ENCODE measurements around the gene LMO7.

LMO7 gene

DNA sequence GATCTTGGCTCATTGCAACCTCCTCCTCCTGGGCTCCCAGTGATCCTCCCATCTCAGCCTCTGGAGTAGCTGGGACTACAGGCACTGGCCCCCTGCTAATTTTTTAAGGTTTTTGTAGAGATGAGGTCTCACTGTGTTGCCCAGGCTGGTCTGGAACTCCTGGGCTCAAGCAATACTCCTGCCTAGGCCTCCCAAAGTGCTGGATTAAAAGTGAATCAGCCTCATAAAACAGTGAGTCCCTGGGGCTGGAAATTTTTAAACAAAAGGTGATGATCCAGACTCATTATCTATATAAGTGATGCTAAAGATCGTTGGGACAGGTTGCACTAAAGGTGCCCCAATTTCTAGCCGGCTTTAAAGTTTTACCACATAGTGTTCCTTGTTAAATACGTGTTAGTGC, 112.7 kb downstream of the LMO7 start:
- DNase-seq = no peak

DNA sequence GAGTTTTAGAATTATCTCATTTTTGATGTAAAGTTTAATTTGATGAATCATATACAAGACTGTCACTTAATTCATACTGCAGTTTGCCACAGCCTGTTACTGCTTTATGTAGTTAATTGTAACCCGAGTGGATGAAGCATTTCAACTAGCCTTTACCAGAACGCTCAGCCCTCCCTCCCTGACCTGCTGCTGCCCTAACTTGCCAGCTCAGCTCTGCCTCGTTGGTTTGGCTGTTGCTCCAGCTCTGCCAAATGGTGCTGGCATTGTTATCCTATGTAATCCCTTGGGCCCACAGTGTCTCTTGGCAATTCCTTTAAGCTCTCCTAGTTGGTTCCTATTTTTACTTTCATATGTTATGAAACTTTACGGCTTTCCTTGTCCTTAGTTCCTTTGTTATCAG, 113.3 kb downstream of the LMO7 start:
- DNase-seq = no peak

DNA sequence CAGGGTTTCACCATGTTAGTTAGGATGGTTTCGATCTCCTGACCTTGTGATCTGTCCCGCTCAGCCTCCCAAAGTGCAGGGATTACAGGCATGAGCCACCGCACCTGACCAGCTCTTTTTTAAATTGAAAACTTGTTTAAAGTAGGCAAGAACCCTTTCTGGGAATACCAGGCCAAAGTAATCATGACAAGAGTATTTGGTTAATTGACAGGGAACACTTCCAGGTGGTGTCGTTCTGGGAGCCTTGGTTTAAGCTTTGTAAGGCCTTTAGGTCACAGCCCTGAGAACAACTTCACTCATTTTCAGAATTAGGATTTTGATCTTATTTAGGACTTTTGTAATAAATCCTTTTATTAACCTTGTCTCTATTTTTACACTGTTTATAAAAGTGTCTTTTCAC, 115.2 kb downstream of the LMO7 start:
- no peak for DNase-seq

DNA sequence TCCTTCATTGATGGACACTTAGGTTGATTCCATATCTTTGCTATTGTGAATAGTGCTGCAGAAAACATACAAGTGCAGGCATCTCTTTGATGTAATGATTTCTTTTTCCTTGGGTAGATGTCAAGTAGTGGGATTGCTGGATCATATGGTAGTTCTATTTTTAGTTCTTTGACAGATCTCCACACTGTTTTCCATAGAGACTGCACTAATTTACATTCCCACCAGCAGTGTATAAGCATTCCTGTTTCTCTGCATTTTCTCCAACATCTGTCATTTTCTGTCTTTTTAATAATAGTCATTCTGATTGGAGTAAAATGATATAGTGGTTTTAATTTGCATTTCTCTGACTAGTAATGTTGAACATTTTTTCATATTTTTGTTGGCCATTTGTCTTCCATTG, 116.7 kb downstream of the LMO7 start:
- DNase-seq = no peak

DNA sequence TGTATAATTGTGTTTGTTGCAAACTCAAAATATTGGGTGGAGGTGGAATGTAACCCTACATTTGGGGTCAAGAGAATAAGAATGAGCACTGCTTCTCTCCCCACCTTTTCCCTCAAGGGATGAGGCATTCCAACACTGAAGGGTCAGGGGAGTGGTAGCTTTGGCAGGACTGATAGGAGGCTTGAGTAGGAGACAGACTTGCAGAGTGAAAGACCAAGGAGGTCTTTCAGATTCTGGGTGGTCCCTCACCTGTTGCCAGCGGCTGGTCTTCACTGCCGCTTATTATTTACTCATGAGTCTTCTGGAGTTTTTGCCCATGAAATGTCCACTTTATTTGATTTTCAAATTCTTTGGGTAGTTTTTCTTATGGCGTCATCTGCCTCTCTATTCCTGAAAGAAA, 118.8 kb downstream of the LMO7 start:
- DNase-seq = no peak

DNA sequence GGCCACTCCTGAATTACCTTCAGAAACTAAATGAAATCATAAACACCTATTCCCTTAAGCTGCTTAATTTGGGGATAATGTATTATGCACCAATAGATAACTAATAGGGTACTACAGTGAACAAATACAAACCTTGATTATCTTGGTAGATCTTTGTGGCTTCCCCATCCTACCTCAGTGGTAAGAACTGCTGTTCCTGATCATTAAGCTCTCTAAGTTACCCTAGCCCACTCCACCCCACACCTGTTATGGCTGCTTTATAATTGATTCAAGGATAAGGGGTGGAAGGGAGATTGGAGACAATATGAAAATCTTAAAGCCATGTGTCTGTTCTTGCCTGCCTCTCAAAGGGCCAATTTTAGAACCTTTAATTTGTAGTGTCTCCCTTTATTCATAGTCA, 121.2 kb downstream of the LMO7 start:
- DNase-seq = no peak

DNA sequence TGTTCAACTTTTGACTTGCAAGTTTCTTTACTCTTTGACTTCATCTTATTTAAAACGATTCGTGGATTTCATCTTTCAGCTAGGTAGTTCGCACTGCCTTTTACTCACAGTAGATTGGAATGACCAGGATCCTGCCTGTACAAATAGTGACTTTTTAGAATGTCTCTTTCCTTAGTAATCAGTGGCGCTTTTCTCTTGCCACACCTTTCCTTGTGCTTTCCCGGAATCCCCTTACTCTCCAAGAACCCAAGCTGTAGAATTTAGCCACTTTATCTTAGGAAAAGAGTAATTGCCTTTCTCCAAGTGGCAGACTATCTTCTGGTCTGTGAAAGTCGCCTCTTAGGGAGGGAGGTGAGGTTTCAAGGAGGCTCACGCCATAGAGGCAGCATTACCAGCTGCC, 123.4 kb downstream of the LMO7 start:
- no peak for DNase-seq

DNA sequence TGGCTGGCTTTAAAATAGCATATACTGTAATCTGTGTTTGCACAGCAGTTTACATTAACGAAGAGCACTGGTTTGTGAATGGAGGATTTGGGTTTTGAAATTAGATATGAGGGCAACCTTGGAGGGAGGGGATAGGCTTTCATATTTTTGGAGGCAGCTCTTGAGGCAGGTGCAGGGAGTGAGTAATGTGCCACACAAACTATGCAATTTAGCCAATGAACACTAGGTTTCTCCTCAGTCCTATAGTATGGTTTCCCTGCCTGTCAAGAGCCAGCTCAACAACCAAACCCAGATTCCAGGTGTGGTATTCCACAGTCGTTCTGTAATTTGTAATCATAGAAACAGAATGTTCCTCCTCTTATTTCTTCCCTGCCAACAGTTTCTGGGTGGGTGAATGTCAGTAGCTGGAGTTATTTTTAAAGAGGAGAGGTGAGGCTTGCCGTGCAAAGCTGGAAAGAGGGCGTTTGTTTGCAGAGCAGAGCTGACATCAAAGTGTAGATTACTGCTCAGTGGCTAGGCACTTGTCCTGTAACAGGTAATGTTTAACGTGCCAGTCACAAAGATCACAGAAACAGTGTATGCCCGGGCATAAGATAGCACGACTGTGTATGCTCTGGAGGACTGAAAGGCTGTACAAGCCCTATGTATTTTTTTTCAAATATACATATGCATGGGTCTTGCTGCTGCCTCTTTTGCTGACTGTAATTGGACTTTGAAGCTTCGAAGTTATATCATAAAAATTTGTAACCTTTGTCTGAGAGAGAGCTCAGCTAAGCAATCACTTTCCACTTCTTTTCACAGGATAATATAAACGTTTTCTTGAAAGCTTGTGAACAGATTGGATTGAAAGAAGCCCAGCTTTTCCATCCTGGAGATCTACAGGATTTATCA, 124.2 kb downstream of the LMO7 start:
- DNase-seq = peak; percentile 47

DNA sequence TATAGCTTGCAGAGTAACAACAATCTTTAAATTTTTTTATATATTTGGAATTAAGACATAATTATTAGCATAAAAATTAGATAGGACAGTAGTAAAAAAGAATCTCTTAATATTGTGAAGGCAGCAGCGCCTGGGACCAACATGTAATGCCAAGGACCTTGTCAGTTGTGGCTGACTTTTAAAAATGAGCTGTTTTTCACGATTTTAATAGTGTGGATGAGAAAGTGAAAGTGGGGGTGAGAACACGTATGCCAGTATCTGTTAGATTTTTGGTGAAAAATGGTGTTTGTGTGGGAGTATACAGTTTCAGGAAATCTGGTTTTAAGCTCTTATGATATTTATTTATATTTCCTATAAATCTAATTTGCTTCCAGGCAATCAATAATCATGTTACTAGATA, 125.2 kb downstream of the LMO7 start:
- peak; percentile 12 for DNase-seq

DNA sequence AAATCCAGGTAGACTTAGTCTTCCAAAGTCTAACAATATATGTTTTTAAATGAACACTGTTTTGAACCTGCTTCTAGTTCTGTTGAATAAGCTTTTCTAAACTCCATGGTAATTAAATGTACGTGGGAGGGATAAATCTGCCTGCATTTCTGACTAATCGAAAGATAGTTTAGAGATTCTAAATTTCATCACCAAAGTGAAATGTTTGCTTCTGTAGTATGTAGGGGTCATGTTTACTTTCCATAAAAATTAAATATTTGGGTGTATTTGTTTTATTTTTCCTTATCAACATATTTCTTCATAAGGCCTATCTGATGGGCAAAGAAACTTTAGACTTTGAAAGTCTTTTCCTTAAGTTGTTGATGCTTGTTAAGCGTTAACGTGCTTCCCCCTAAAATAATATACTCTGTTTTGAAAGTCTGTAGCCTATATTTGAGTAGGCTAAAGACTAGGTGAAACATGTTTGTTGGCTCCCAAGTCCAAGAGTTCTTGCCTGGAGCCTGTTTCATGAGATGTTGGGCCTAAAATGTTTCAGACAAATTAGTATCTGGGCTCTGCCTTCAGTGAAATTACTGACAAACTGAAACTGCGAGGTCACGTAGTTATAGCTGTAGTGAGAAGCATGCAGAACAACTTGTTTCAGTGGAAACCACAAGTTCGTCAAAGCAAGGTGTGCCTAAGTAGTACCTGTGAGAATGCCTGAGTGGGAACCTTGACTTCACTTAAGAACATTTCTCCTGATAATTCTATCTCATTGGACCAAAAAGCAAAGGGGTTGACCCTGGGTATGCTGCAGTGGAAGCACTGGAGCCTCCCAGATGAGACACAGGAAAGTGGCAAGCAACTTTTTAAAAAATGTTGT, 126.2 kb downstream of the LMO7 start:
- peak; percentile 34 for DNase-seq

DNA sequence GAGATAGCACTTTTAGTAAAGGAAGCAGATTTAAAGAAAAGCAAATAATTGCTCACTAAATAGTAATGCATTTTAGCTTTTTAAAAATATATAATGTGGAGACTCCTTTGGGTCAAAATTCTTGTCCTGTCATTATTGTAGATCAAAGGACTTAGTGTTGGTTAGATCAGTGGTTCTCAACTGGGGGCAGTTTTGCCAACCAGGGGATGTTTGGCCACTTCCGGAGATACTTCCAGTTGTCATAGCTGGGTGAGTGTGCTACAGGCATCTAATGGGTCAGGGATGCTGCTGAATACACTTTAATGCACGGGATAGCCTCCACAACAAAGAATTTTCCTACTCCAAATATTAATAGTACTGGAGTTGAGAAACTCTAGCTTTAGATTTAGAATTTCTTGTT, 126.8 kb downstream of the LMO7 start:
- DNase-seq = no peak

DNA sequence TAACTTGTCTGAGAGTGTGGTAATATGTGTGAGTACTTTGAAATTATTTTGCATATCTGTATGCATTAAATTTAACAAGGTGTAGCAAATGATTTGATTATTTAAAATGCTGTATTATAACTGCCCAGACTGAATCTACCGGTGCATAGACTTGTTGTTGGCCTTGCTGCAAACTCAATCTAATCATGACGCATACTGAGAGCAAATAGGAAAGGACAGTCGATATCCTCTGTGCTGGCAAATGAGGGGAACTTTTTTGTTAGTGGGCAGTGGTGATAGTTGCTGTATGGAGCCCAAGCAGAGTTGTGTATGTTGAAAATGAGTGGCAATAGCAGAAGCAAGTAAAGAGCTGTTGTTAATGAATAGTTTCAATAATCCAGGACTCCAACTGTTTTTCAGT, 127.4 kb downstream of the LMO7 start:
- no peak for DNase-seq

DNA sequence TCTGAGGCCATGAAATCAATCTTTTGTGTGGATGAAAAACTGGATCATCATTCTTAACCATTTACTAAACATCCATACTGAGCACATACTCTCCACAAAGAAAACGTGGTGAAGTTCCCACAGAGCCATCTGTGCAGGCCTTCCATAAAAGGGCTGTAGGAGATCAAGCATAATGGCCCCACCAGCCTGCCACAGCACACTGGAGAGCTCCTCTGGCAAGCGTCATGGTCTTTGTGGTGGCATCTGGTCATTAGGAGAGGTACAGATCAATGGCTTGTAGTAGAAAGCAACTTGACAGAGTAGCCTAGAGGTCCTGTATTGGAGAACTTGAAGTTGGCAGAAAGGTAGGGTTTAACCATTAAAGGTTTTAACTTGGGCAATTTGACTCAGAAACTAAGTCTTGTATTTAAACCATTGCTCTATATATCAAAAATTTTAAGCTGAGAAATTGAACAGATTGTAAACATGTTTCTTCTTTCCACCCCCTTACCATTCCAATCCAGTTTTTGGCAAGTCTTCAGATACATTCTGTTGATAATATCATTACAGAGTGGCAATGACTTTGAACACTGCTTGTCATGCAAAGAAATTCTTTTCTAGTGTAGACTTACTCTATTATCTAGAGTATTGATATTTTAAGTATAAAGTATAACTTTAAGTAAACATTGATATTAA, 128.3 kb downstream of the LMO7 start:
- DNase-seq = no peak

DNA sequence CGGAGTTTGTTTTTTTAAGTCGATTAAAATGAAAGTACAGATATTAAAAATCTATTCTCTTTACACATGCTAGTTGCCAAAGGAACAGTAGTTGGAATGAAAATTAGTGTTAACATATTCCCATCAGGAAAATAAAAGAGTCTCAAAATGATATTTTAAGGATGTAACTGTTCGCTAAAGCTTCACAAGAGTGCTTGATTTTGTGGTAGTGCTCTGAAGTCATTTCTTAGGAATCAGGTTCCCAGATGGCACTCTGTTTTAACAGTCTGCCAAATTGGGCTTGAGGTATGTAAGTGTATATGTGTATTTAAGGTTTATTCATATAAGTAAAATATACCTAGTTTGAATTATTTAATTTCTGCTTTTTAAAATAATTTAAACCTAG, 128.8 kb downstream of the LMO7 start:
- DNase-seq = no peak

DNA sequence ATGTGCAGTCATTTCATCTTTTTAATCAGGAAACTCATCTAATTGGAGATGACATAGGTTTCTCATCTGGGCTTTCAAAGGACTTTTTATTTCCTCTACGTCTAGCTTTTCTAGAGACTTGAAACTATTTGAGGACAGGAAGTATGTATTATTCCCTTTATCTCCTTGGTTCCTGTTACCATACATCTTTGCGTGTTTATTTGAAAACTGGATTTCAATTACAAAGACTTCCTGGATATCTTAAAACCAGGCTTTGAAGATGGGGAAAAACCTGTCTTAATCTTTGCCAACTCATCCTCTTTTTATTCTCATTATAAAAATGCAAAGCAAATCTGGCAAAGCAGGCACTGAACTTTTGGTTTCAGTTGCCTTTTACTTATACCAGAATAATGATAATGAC, 130.5 kb downstream of the LMO7 start:
- no peak for DNase-seq

DNA sequence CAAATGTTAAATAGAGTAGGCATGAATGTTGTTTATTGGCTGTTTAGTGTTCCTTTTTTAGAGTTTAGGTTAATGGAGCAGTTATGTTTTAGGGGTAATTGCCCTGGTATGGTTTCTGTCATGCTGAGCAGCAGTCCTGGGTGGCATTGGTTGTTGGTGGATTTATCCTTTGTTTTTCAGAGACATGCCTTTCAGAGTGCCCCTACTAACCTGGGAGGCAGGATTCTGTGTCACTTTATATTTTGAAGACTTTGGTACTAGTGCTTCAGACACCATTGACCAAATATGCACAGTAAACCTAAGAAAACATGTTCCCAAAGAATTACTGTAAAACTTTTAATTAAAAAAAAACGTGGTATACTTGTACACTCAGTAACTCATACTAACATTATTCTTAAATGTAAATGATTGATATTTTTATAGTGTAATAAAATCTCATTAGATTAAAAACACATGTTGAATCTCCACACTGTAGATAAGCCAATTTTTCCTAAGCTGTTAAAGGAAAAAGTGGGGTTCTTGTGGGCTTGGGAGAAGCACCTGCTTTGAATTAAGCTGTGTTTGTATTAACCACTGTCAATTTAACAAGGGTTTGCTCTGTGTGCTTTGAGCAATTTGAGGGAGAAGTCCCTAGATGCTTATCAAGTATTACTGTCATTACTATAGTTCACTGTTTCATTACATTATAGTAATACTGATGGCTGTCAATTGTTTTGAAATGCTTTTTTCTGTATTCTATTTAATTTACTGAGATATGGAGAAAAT, 133.2 kb downstream of the LMO7 start:
- no peak for DNase-seq

DNA sequence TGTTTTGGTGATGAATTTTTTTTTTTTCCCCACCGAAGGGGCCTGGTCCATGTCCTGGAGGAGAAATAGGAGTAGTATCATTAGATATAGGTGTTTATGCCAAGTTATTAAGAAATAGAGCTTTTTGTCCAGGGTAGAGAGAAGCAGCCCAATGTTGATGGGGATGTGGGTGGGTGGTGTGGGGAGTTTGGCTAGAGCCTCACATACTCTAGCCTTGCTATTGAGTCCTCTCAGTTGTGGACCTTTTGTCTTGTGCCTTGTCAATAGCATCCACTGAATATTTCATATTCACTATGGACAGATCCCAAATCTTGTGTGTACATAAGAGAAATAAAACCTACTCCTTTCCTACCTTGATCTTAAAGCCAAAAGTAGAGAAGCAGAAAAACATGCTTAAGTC, 134.0 kb downstream of the LMO7 start:
- no peak for DNase-seq

DNA sequence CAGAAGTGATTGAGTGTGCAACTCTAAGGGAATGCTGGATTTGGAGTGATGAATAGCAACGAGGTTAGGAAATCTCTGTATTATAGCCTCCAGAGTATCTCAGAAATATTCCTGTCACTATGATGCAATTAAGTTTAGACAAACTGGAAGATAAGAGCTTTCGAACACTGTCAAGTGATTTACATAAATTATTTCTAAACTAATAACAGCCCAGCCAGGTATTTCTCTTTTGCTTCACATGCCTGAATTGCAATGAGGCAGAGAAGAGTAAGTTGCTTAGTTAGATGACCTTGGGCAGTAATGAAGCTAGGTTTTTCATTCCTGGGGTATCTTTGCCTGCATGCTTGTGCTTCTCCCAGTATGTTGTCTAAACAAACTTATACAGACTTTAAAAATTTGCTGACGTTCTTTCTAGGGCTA, 134.5 kb downstream of the LMO7 start:
- no peak for DNase-seq

DNA sequence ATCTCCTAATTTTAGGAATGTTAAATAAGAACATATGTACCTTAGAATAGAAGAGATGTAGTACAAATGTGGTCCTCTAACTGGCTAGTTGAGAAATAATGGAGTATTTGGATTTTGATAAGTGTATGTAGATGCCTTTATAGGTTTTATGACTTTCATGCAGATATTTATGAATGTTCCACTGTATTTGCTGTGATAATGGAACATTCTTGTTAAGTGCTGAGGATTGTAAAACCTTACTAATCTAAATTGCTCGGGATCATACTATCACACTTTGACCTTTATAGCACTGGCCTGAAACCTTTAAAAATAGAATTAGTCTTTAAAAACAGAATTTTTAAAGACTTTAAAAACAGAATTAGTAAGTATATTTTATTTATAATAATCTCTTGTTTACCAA, 135.1 kb downstream of the LMO7 start:
- no peak for DNase-seq

DNA sequence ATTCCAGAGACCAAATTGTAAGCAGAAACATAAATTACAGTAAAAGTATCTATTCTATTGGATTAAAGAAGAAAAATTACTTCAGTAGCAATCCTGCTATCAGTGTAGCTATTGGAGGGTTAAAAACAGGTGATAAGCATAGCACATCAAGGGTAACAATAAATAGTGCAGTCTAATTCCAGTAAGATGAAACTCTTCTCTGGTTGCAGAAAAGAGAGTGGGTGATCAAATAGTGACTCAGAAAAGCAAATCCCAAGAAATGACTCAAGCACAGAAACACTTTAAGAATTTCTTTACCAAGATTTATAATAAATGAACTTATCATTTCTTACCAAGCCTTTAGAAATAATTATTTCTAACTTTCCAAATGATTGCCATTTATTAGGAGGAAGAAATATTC, 135.7 kb downstream of the LMO7 start:
- DNase-seq = no peak

DNA sequence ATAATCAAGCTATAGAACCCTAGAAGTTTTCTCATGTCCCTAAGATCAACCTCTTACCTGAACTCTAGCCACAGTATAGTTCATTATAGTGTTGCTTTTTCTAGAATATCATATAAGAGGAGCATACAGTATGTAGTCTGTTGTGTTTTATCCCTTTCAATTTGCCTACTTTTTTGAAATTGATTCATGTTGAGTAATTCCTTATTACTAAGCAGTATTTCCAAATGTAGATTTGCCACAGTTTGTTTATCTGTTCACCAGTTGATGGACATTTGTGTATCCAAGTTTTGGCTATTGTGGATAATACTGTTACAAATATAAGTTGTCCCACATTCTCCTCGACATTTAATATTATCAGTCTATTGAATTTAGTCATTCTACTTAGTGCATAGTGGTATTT, 138.0 kb downstream of the LMO7 start:
- DNase-seq = no peak

DNA sequence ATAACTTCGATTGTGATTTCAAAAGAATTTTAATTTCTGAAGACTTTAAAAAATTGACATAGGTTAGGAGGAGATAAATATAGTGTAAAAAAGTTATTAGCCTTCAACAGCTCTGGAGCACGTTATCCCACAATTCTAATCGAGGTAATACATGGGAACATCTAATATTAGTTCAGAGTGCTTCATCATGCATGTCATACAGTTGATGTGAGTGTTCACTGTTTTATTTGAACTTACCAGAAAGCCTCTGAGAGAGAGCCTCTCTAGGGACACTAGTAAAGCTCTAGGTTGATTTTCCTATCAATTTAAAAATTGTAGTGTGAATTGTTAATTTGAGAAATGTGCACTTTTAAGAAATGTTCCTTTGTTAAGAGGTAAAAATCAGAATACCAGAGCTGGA, 140.4 kb downstream of the LMO7 start:
- no peak for DNase-seq

DNA sequence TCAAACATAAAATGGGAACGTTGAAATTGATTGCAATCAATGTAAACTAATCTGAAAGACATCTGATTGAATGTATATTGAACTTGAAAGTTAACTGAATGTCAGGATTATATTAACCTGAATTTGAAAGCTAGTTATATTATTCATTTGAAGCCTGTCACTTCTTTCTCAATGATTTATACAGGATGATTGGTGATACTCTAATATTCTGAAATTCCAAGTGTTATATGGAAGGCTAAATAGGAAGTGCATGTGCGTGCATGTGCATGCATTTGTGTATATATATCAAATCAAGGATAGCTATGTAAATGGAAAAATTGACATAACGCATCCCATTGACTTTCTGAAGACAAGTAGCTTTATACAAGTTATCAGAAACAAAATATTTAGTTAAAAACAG, 143.3 kb downstream of the LMO7 start:
- no peak for DNase-seq

All from CD4-positive, alpha-beta T cell treated with Interleukin-17A for 4 hours (primary cell).